H7 (cell line): ENCODE data around the gene AVPI1. TPM values are rescaled to one million over a fixed set of nuclear protein-coding genes. Genes with fewer than 3 reads are reported as not detected.

Experiments
- DNase-seq: peaks from one replicate; pipeline ENCODE4 v3.0.0; 2012
- H3K27me3 ChIP-seq: 2 replicates; pipeline ENCODE4 v1.6.0; 2011; ENCODE audit warnings: mild to moderate bottlenecking, low read length; ENCODE audit not compliant: control insufficient read depth, insufficient read depth
- H3K36me3 ChIP-seq: replicated peaks from 2 replicates; pipeline ENCODE4 v1.5.1; 2011; ENCODE audit warnings: low read length; ENCODE audit not compliant: control insufficient read depth, insufficient read depth
- H3K4me3 ChIP-seq: 2 replicates; pipeline ENCODE4 v1.5.1; 2011; ENCODE audit warnings: low read depth, mild to moderate bottlenecking, control low read depth, low read length, moderate library complexity; ENCODE audit not compliant: insufficient read depth
- total RNA-seq: library from RNA; depleted of rRNA; stranded (reverse); fragments of >200 nt; shearing (Covaris generic); gene quantifications from 2 replicates; pipeline ENCODE4 v1.2.3, GENCODE V29; 2014; rRNA removed

The AVPI1 gene, protein sequence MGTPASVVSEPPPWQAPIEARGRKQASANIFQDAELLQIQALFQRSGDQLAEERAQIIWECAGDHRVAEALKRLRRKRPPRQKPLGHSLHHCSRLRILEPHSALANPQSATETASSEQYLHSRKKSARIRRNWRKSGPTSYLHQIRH
- 10.6 and 13.6 TPM in 2 replicates for total RNA-seq

DNA sequence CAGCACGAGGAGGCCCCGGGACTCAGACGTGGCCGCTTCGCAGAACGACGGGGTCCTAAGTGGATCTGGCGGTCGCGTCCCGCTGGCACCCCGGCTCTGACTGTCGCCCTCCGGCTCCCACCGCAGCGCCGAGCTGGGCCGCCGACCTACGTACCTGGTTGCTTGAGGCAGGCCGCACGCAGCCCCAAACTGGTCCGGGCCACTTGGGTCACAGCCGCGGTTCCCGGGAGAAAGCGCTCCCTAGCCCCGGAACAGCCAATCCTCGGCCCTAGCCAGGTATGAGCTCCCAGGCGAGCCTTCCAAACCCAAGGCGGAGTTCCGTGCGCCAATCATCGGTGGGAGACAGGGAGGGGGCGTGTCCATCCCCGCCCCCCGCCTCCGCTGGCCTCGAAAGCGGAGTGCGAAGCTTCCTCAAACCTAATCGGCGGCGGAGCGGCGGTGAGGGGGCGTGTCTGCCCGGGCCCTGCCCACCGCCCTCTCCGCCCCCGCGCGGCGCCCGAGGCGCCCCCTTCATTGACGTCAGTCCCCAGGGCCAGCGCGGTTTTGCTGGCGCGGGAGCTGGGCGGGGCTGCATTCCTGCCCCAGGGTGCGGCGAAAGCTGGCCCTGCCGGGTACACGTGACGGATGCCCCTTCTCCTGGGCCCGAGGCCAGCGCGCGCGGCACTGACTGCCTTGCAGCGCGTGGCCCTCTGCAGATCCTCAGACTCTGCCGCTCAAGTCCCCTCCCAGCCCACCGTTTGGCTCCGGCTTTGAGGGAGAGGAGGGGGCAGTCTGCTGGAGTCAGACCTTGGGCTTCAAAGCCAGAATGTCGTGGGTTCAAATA lies at the start of gene AVPI1:
AVPI1 (minus strand) TSS at position 280 of the 823 bp plus-strand sequence. CDS start 7,336 bp downstream, outside the sequence.
- DNase-seq = peak; percentile 99
- peak within 1 kb of the TSS; percentile 90 for H3K4me3 ChIP-seq
- no peaks in the 10 kb centered on the region for H3K36me3 ChIP-seq
- no peaks in the 10 kb centered on the region; the same call in 1 of the 2 replicates for H3K27me3 ChIP-seq

DNA sequence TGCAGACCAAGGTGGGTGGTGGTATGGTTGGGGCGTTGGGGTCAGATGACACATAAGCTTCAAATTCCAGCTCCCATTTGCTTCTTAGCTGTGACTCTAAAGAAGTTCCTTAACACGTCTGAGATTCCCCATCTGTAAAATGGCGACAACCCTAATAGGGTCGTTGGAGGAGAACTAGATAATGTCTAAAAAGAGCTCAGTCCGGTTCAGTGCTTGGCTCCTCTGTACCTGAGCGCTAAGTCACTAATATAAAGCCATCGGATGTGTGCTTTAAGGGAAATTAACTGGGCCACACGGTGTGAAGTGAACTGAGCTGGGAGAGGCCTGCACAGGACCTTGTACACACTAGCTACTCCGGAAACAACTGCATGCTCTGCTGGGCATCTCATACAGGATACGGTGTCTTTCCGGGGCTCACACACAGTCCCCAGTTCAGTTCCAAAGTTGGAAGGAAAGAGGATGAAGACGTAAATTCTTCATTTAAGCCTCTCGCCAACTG lies 49.4 kb upstream of the AVPI1 start:
- DNase-seq = no peak
- Histone ChIP-seq H3K36me3 (peaks cover 5% of the 10 kb centered on the region), H3K4me3 (no peak overlapping the region), H3K27me3 (peaks cover 17% of the 10 kb centered on the region)

- Histone ChIP-seq H3K36me3 (peaks cover 5% of the 10 kb centered on the region), H3K27me3 (peaks cover 17% of the 10 kb centered on the region), H3K4me3 (no peak overlapping the region)
- DNase-seq = no peak
Measured at GRCh38 chr10:97734021-97734420, 47.0 kb upstream of the AVPI1 start.

DNA sequence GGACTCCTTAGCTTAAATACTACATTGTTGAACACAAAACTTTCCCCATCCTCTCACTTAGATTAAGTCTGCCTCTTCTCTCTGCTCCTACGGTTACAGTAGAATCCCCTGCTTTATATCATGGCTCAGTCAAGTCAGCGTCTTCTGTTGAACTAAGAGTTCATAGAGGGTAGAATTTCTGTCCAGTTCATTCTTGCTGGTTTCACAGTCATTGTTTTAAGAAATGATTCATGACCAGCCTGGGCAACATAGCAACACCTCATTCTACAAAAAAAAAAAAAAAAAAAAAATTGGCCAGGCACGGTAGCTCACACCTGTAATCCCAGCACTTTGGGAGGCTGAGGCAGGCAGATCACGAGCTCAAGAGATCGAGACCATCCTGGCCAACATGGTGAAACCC lies 46.2 kb upstream of the AVPI1 start:
- H3K27me3 ChIP-seq = peaks cover 17% of the 10 kb centered on the region
- DNase-seq = no peak
- H3K36me3 ChIP-seq = no peaks in the 10 kb centered on the region
- H3K4me3 ChIP-seq = no peak overlapping the region

DNA sequence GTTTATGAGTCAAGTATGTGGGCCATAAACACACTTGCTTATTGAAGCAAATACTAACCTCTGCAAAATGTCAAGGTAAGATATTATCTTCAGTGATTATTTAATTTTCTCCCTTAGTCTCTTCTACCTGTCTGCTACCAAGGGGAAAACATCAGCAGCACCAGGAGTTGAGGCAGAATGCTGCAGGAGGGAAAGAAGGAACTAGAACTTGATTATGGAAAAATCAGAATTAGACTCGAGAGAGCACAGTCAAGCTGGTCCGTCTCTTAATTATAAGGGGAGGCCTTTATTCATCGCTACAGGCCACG lies 45.0 kb upstream of the AVPI1 start:
- Histone ChIP-seq H3K4me3 (no peak overlapping the region), H3K27me3 (peaks cover 17% of the 10 kb centered on the region), H3K36me3 (no peaks in the 10 kb centered on the region)
- DNase-seq = no peak

GRCh38 chr10:97731346-97732051 lies 44.5 kb upstream of the AVPI1 start:
- Histone ChIP-seq H3K27me3 (peaks cover 15% of the 10 kb centered on the region), H3K36me3 (no peaks in the 10 kb centered on the region), H3K4me3 (no peak overlapping the region)
- DNase-seq = peak; percentile 68

DNA sequence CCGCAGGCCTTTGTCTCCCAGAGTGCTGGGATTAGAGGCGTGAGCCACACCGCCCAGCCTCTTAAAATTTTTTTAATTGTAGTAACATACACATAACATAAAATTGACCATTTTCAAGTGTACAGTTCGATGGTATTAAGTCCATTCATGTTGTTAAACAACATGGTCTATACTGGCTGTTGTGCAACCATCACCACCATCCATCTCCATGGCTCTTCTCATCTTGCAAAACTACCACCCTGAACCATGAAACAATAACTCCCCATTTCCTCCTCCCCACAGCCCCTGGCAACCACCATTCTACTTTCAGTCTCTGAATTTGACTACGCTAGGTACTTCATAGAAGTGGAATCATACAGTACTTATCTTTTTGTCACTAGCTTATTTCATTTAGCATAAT lies 42.0 kb upstream of the AVPI1 start:
- H3K36me3 ChIP-seq = no peaks in the 10 kb centered on the region
- no peaks in the 10 kb centered on the region for H3K27me3 ChIP-seq
- H3K4me3 ChIP-seq = no peak overlapping the region
- no peak for DNase-seq

DNA sequence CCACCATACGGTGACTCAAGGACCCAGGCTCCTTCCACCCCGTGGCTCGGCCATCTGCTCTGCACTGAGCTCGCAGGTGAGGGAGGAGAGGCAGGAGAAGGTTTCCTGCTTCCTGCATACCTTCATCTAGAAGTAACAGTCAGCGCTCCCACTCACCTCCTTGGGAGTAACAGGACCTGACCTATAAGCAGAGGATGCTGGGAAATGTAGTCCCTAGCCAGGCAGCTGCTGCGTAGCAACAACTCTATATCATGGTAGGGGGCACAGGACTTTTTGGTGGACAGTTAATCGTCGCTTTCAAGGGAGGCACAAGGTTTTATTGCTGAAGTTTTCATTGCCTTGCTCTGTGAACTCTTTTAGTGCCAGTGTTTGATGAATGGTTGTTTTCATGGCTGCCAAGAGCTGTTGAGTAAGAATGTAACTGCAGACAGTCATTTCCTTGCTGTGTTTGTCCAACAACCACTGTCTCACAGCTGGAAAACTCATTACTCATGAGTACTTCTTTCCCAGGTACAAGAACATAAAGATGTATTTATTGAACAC lies 39.7 kb upstream of the AVPI1 start:
- Histone ChIP-seq H3K4me3 (no peak overlapping the region), H3K27me3 (no peaks in the 10 kb centered on the region), H3K36me3 (no peaks in the 10 kb centered on the region)
- peak; percentile 76 for DNase-seq

- Histone ChIP-seq H3K36me3 (no peaks in the 10 kb centered on the region), H3K4me3 (no peak overlapping the region), H3K27me3 (no peaks in the 10 kb centered on the region)
- no peak for DNase-seq
Measured at GRCh38 chr10:97724341-97724941, 37.4 kb upstream of the AVPI1 start.

DNA sequence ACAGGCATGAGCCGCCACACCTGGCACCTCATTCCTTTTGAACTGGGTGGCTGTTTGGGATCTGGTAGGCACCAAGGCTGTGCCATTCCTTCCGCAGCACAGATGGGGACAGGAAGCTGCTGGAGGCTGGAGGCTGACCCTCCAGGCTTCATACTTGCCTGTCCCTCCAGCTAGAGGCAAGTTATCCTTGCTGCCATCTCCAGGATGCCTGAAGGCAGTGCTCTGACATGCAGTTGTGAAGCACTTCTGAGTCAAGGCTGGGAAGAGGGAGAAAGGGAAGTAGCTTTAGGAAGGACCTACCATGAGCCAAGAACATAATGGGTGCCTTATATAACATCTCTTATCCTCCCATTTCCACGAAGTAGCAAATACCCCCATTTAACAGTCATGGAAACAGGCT lies 36.0 kb upstream of the AVPI1 start:
- DNase-seq = peak; percentile 16
- Histone ChIP-seq H3K27me3 (no peaks in the 10 kb centered on the region), H3K36me3 (no peaks in the 10 kb centered on the region), H3K4me3 (no peak overlapping the region)

GRCh38 chr10:97721871-97722780 lies 35.1 kb upstream of the AVPI1 start:
- Histone ChIP-seq H3K27me3 (no peaks in the 10 kb centered on the region), H3K4me3 (no peak overlapping the region), H3K36me3 (no peaks in the 10 kb centered on the region)
- no peak for DNase-seq

GRCh38 chr10:97719602-97720001 lies 32.6 kb upstream of the AVPI1 start:
- Histone ChIP-seq H3K4me3 (no peak overlapping the region), H3K27me3 (no peaks in the 10 kb centered on the region), H3K36me3 (no peaks in the 10 kb centered on the region)
- peak; percentile 36 for DNase-seq

DNA sequence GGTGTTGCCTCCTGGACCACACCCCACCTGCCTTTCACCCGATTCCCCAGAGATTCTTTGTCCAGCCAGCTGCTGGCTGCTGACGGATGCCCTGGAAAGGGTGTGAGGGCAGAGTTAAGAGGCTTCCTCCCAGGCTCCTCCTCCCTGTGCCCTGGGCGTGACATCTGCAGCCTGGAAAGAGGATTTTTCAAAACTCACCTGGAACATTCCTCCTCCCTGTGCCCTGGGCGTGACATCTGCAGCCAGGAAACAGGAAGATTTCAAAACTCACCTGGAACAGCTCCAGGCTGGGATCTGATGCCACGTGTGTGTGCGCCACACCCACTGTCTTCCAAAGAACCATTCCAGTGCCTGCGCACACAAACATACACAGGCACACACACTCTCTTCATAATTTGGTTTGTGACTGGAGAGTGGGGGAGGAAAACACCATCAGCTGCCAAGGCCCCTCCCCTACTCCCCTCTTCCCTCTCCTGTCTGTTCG lies 31.7 kb upstream of the AVPI1 start:
- Histone ChIP-seq H3K4me3 (no peak overlapping the region), H3K36me3 (no peaks in the 10 kb centered on the region), H3K27me3 (no peaks in the 10 kb centered on the region)
- peak; percentile 36 for DNase-seq
